Ishikawa (cell line): ENCODE results near the gene SLC66A1.

Source experiments
- TAF1 ChIP-seq: IDR thresholded peaks from 2 replicates; pipeline ENCODE4 v1.6.1; 2012; ENCODE audit warnings: low read depth, mild to moderate bottlenecking
- TCF12 ChIP-seq: IDR thresholded peaks from 2 replicates; pipeline ENCODE4 v1.6.1; 2012; ENCODE audit warnings: low read depth
- TEAD4 ChIP-seq: IDR thresholded peaks from 2 replicates; pipeline ENCODE4 v1.6.1; 2012

The SLC66A1 gene

GRCh38 chr1:19377812-19378718, 65.9 kb downstream of the SLC66A1 start:
- TF ChIP-seq TCF12 = no peak
- no peak for TF ChIP-seq TAF1
- TF ChIP-seq TEAD4 = no peak
